NK-92 (cell line): Measurements from ENCODE around the gene HSP90AA1.
"Not testable (repeated sequence)": the region's sequence is repeated elsewhere in the genome, so short reads cannot be mapped to it uniquely, and the experiment has no call there.

Experiments
- DNase-seq: peaks from one replicate; lab custom pipeline; 2025; ENCODE audit not compliant: unreplicated experiment; lab: John Stamatoyannopoulos, UW

HSP90AA1 gene

GRCh38 chr14:102074415-102074964 lies 12.4 kb downstream of the HSP90AA1 start:
- DNase-seq: no peak

- no peak for DNase-seq
Measured at GRCh38 chr14:102071283-102071998, 15.4 kb downstream of the HSP90AA1 start.

GRCh38 chr14:102066041-102066451 lies 20.8 kb downstream of the HSP90AA1 start:
- DNase-seq: no peak

GRCh38 chr14:102064590-102064989 lies 22.3 kb downstream of the HSP90AA1 start:
- not testable (repeated sequence) for DNase-seq

GRCh38 chr14:102063808-102064429 lies 22.9 kb downstream of the HSP90AA1 start:
- DNase-seq: no peak

GRCh38 chr14:102063109-102063807 lies 23.6 kb downstream of the HSP90AA1 start:
- DNase-seq: no peak

- no peak for DNase-seq
Measured at GRCh38 chr14:102058961-102059360, 27.9 kb downstream of the HSP90AA1 start.

- no peak for DNase-seq
Measured at GRCh38 chr14:102058146-102058545, 28.7 kb downstream of the HSP90AA1 start.

GRCh38 chr14:102057480-102058114 lies 29.2 kb downstream of the HSP90AA1 start:
- no peak for DNase-seq

GRCh38 chr14:102056694-102057442 lies 30.0 kb downstream of the HSP90AA1 start:
- no peak for DNase-seq

GRCh38 chr14:102055181-102055901 lies 31.5 kb downstream of the HSP90AA1 start:
- no peak for DNase-seq

- no peak for DNase-seq
Measured at GRCh38 chr14:102052522-102052921, 34.3 kb downstream of the HSP90AA1 start.

- no peak for DNase-seq
Measured at GRCh38 chr14:102050625-102051024, 36.2 kb downstream of the HSP90AA1 start.

- DNase-seq: no peak
Measured at GRCh38 chr14:102050026-102050405, 36.8 kb downstream of the HSP90AA1 start.

- no peak for DNase-seq
Measured at GRCh38 chr14:102049258-102050025, 37.4 kb downstream of the HSP90AA1 start.

- no peak for DNase-seq
Measured at GRCh38 chr14:102047808-102048540, 38.9 kb downstream of the HSP90AA1 start.

GRCh38 chr14:102046337-102047278 lies 40.2 kb downstream of the HSP90AA1 start:
- no peak for DNase-seq
